ENCODE results near the gene PDZRN3. TPM values are rescaled to one million over a fixed set of nuclear protein-coding genes. Genes with fewer than 3 reads are reported as not detected.

Gene PDZRN3
- total RNA-seq, 4 donors from 2014 or later = 13.3 to 81.7 (median 19.7) TPM

DNA sequence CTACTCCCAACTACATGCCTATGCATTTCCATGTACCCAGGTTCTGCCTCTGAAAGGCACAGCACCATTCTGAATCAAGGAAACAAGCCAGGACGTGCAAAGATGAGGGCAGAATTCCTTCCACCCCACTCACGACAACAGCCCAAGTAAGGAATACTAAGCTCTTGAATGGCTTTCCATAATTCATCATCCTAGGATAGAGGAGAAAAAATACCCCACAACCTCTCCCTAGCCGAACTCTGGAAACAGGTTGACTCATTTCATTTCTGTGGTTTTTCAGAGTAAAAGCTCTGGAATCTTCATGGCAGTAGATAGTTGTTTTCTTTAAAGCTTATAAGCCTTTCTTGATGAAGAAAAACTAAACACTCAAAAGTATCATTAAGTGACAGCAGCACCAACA is 77.8 kb downstream of the PDZRN3 start:
- TF ChIP-seq POLR2A (IDR thresholded peaks at IDR 0.05) = no peak
- TF ChIP-seq, protein P1, sequence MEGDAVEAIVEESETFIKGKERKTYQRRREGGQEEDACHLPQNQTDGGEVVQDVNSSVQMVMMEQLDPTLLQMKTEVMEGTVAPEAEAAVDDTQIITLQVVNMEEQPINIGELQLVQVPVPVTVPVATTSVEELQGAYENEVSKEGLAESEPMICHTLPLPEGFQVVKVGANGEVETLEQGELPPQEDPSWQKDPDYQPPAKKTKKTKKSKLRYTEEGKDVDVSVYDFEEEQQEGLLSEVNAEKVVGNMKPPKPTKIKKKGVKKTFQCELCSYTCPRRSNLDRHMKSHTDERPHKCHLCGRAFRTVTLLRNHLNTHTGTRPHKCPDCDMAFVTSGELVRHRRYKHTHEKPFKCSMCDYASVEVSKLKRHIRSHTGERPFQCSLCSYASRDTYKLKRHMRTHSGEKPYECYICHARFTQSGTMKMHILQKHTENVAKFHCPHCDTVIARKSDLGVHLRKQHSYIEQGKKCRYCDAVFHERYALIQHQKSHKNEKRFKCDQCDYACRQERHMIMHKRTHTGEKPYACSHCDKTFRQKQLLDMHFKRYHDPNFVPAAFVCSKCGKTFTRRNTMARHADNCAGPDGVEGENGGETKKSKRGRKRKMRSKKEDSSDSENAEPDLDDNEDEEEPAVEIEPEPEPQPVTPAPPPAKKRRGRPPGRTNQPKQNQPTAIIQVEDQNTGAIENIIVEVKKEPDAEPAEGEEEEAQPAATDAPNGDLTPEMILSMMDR (IDR thresholded peaks at IDR 0.05) = no peak
- DNase-seq = no peak
- Histone ChIP-seq H3K27me3 (no peaks in the 10 kb centered on the region), H3K9me3 (no peaks in the 10 kb centered on the region), H3K4me1 (peaks cover 0 to 34% (median 0%) of the 10 kb centered on the region in 4 donors), H3K27ac (peak overlapping the region in 2 of 4 donors; percentile 65 to 73), H3K36me3 (no peaks in the 10 kb centered on the region), H3K4me3 (no peak overlapping the region)

DNA sequence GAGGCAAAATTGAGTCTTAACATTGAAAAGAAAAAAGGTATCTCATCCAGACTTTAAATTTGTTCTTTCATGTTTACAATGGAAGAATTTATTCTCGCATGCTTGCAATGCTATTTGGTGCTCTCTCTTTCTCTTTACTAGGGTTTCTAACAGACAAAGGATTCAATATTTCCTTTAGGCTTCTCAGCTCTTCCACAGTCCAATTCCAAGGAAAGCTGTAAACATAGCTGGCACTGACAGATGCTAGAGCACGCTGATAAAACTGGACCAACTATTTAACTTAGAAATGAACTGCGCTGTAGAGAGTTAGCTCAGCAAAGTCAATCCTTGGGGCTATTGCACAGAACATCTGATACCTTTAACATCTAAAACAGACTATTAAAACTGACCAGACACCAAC is 81.3 kb downstream of the PDZRN3 start:
- Histone ChIP-seq H3K4me1 (peaks cover 0 to 25% (median 0%) of the 10 kb centered on the region in 4 donors), H3K9me3 (no peaks in the 10 kb centered on the region), H3K27ac (no peak overlapping the region), H3K36me3 (no peaks in the 10 kb centered on the region), H3K4me3 (no peak overlapping the region), H3K27me3 (no peaks in the 10 kb centered on the region)
- no peak for TF ChIP-seq POLR2A (IDR thresholded peaks at IDR 0.05)
- TF ChIP-seq, protein P1 (IDR thresholded peaks at IDR 0.05) = no peak
- no peak for DNase-seq

DNA sequence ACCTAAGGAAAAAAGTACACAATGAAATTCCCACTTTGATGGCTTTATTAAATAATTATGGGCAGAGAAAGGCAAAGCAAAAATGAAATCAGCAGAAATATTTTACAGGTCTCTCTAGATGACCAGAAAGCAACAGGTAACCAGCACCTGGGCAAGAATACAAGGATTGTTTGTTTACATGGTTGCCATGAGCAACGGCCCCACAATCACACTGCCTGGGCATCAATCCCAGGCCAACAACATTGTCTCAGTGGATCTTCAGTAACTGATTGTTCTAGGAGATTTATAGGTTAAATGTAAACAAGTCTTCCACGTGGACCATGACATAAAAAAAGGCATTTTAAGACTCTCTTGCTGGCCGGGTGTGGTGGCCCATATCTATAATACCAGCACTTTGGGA is 82.6 kb downstream of the PDZRN3 start:
- peaks cover 0 to 12% (median 0%) of the 10 kb centered on the region in 4 donors for H3K4me1 ChIP-seq
- H3K27me3 ChIP-seq = no peaks in the 10 kb centered on the region
- no peak overlapping the region for H3K27ac ChIP-seq
- no peaks in the 10 kb centered on the region for H3K9me3 ChIP-seq
- TF ChIP-seq, protein P1 (IDR thresholded peaks at IDR 0.05) = no peak
- TF ChIP-seq POLR2A (IDR thresholded peaks at IDR 0.05) = no peak
- no peaks in the 10 kb centered on the region for H3K36me3 ChIP-seq
- peak in 1 of 3 donors; percentile 57 for DNase-seq
- no peak overlapping the region for H3K4me3 ChIP-seq

DNA sequence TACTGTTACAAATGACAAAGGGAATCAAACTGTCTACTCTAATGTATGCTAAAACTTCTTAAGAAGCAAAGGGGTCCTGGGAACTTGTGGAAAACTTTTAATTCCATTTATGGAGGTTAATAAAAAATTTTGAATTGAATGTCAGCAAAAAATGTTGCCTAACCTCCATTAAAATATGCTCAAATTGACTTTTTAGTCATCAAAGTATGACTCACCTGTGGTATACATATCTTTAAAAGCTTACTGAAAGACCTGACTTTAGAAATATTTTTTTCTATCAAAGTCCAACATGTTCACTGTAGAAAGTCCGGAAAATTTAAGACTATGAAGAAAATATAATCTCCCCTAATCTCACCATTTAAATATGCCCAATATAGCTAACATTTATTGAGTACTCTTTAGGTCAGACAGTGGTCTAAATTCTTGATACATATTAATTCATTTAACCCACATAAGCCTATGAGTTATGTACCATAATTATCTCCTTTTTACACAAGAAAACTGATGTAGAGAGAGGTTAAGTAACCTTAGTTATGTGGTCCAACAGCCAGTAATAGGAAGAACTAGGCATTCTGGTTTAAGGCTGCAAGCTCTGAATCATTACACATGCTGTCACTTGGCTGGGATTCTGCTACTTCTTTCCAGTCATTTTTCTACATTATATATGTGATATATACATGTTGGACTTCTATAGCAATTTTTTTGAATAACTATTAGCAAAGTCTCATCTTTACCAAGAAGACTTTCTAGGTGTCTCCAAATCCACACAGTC is 83.6 kb downstream of the PDZRN3 start:
- no peak overlapping the region for H3K27ac ChIP-seq
- H3K9me3 ChIP-seq = no peaks in the 10 kb centered on the region
- TF ChIP-seq, protein P1 (IDR thresholded peaks at IDR 0.05) = no peak
- no peak for TF ChIP-seq POLR2A (IDR thresholded peaks at IDR 0.05)
- DNase-seq = no peak
- no peak overlapping the region for H3K4me3 ChIP-seq
- H3K27me3 ChIP-seq = no peaks in the 10 kb centered on the region
- H3K36me3 ChIP-seq = no peaks in the 10 kb centered on the region
- peaks cover 0 to 14% (median 0%) of the 10 kb centered on the region in 4 donors for H3K4me1 ChIP-seq

DNA sequence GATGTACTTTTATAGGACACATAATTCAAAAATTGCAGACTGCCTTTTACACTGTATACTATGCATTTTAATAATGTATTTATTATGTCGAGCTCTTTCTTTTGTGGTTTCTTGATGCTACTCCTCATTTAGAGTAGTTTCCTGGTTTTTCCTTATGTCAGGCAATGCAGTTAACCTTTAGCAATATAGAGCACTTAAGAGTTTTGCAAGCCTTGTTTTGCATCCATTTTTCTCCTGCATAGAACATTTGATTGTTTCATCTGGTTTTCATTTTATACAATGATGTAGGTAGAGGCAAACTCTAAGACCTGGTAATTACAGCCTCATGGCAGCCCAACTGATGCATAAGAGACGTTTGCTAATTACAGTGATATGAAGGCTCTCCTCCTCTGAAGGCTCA is 86.3 kb downstream of the PDZRN3 start:
- Histone ChIP-seq H3K27me3 (no peaks in the 10 kb centered on the region), H3K9me3 (no peaks in the 10 kb centered on the region), H3K36me3 (no peaks in the 10 kb centered on the region), H3K4me1 (peaks cover 0 to 24% (median 0%) of the 10 kb centered on the region in 4 donors), H3K27ac (no peak overlapping the region), H3K4me3 (no peak overlapping the region)
- no peak for TF ChIP-seq POLR2A (IDR thresholded peaks at IDR 0.05)
- TF ChIP-seq, protein P1 (IDR thresholded peaks at IDR 0.05) = no peak
- DNase-seq = no peak

Data from Peyer's patch (tissue), 4 donors.